Measurements from ENCODE around the gene TAB2.

TAB2 gene

GRCh38 chr6:149303468-149303867 is 14.0 kb upstream of the TAB2 start:
- DNase-seq (ENCODE audit: extremely low read depth, insufficient read length): no peak
- Histone ChIP-seq H3K4me3 (replicated peaks; ENCODE audit: low read depth, low read length) (no peak overlapping the region), H3K27me3 (replicated peaks; ENCODE audit: control insufficient read depth, insufficient read depth, low read length) (no peaks in the 10 kb centered on the region), H3K36me3 (ENCODE audit: control insufficient read depth, insufficient read depth, low read length) (no peaks in the 10 kb centered on the region)
- TF ChIP-seq CTCF (IDR thresholded peaks at IDR 0.05; ENCODE audit: insufficient read depth, low read length, poor library complexity, severe bottlenecking): no peak

GRCh38 chr6:149305372-149305771 is 12.1 kb upstream of the TAB2 start:
- no peak for TF ChIP-seq CTCF (IDR thresholded peaks at IDR 0.05; ENCODE audit: insufficient read depth, low read length, poor library complexity, severe bottlenecking)
- DNase-seq (ENCODE audit: extremely low read depth, insufficient read length): no peak
- Histone ChIP-seq H3K36me3 (ENCODE audit: control insufficient read depth, insufficient read depth, low read length) (no peaks in the 10 kb centered on the region), H3K27me3 (replicated peaks; ENCODE audit: control insufficient read depth, insufficient read depth, low read length) (no peaks in the 10 kb centered on the region), H3K4me3 (replicated peaks; ENCODE audit: low read depth, low read length) (no peak overlapping the region)

- H3K27me3 ChIP-seq (replicated peaks; ENCODE audit: control insufficient read depth, insufficient read depth, low read length): no peaks in the 10 kb centered on the region
- TF ChIP-seq CTCF (IDR thresholded peaks at IDR 0.05; ENCODE audit: insufficient read depth, low read length, poor library complexity, severe bottlenecking): no peak
- no peak for DNase-seq (ENCODE audit: extremely low read depth, insufficient read length)
- no peaks in the 10 kb centered on the region for H3K36me3 ChIP-seq (ENCODE audit: control insufficient read depth, insufficient read depth, low read length)
- no peak overlapping the region for H3K4me3 ChIP-seq (replicated peaks; ENCODE audit: low read depth, low read length)
These were observed 10.5 kb upstream of the TAB2 start for GRCh38 chr6:149306967-149307366.

GRCh38 chr6:149311293-149311692 is 6.2 kb upstream of the TAB2 start:
- DNase-seq (ENCODE audit: extremely low read depth, insufficient read length): no peak
- TF ChIP-seq CTCF (IDR thresholded peaks at IDR 0.05; ENCODE audit: insufficient read depth, low read length, poor library complexity, severe bottlenecking): no peak
- Histone ChIP-seq H3K4me3 (replicated peaks; ENCODE audit: low read depth, low read length) (no peak overlapping the region), H3K36me3 (ENCODE audit: control insufficient read depth, insufficient read depth, low read length) (no peaks in the 10 kb centered on the region), H3K27me3 (replicated peaks; ENCODE audit: control insufficient read depth, insufficient read depth, low read length) (no peaks in the 10 kb centered on the region)

- no peak for DNase-seq (ENCODE audit: extremely low read depth, insufficient read length)
- no peak for TF ChIP-seq CTCF (IDR thresholded peaks at IDR 0.05; ENCODE audit: insufficient read depth, low read length, poor library complexity, severe bottlenecking)
These were observed 5.7 kb upstream of the TAB2 start for GRCh38 chr6:149311766-149312165.

GRCh38 chr6:149313070-149313469 is 4.4 kb upstream of the TAB2 start:
- TF ChIP-seq CTCF (IDR thresholded peaks at IDR 0.05; ENCODE audit: insufficient read depth, low read length, poor library complexity, severe bottlenecking): no peak
- Histone ChIP-seq H3K27me3 (replicated peaks; ENCODE audit: control insufficient read depth, insufficient read depth, low read length) (no peaks in the 10 kb centered on the region), H3K36me3 (ENCODE audit: control insufficient read depth, insufficient read depth, low read length) (no peaks in the 10 kb centered on the region), H3K4me3 (replicated peaks; ENCODE audit: low read depth, low read length) (no peak overlapping the region)
- no peak for DNase-seq (ENCODE audit: extremely low read depth, insufficient read length)

More at GRCh38 chr6:149311766-149312165, 5.7 kb upstream of the TAB2 start:
- no peaks in the 10 kb centered on the region for H3K36me3 ChIP-seq (ENCODE audit: control insufficient read depth, insufficient read depth, low read length)
- no peaks in the 10 kb centered on the region for H3K27me3 ChIP-seq (replicated peaks; ENCODE audit: control insufficient read depth, insufficient read depth, low read length)
- no peak overlapping the region for H3K4me3 ChIP-seq (replicated peaks; ENCODE audit: low read depth, low read length)

Data from GM06990 (cell line).